HG02870 (cell line): Measurements from ENCODE around the gene MED27.
"Not testable (repeated sequence)": the region's sequence is repeated elsewhere in the genome, so short reads cannot be mapped to it uniquely, and the experiment has no call there.

Experiments used
- ATAC-seq: cut with Tn5 transposase; IDR thresholded peaks from one replicate; pipeline ENCODE4 v1.9.1; 2021; ENCODE audit warnings: mild to moderate bottlenecking, moderate library complexity; ENCODE audit not compliant: unreplicated experiment

MED27 gene

DNA sequence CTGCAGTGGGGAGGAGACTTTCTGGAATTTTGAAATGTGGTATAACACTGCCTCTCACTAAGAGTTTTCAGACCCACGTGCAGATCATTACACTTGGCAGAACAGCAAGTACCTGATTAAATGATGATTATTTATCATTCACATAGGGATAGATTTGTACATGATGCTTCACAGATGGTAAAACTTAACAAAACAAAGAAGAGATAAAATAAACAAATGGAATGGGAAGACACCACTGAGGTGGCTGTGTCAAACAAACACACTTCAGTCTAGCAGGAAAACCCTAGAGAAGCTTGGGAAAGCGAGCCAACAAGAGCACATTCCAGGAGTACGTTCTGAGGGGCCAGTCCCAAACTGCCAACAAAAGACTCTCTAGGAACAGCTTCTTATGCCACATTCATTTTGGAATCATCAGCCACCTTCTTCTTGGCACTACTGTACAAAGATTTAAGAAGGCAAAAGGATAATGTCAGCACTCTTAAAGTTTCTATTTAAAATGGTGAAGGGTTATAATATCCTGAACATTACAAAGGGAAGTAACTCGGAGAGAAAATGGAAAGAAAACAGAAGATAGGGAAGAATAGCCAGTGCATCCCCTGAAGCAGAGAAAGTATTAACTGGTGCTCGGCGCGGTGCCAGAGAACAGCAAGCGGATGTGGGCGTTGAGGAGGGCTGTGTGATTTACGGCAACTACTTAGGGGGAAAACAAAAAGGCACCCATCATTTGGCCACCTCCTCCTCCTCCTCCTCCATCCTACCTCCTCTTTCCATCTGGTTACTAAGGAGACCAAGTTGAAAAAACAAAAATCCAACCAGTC, 1.6 kb downstream of the MED27 start:
- ATAC-seq = no peak

- ATAC-seq = no peak
Measured at GRCh38 chr9:132075853-132076252, 3.8 kb downstream of the MED27 start.

- no peak for ATAC-seq
Measured at GRCh38 chr9:132074736-132075135, 4.9 kb downstream of the MED27 start.

- ATAC-seq = no peak
Measured at GRCh38 chr9:132071847-132072507, 7.7 kb downstream of the MED27 start.

- ATAC-seq = no peak
Measured at GRCh38 chr9:132069046-132069898, 10.4 kb downstream of the MED27 start.

GRCh38 chr9:132068605-132069004, 11.1 kb downstream of the MED27 start:
- ATAC-seq = no peak

- no peak for ATAC-seq
Measured at GRCh38 chr9:132066511-132066910, 13.2 kb downstream of the MED27 start.

DNA sequence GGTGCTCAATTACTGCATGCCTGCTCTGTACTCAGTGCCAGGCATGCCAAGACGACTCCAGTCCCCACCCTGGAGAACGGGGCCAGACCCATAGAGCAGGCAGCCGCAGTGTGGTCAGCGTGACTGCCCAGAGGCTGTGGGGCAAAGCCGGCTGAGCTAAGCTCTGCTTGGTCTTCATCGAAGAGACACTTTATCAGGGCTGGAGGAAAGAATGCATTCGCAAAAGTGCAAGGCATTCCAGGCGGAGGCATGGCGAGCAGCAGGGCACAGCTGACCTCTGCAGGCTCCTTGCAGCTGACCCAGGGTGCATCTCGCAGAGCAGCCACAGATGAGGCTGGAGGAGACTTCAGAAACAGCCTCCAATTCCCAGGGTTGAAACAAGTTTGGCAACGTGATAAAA, 13.6 kb downstream of the MED27 start:
- ATAC-seq = no peak

DNA sequence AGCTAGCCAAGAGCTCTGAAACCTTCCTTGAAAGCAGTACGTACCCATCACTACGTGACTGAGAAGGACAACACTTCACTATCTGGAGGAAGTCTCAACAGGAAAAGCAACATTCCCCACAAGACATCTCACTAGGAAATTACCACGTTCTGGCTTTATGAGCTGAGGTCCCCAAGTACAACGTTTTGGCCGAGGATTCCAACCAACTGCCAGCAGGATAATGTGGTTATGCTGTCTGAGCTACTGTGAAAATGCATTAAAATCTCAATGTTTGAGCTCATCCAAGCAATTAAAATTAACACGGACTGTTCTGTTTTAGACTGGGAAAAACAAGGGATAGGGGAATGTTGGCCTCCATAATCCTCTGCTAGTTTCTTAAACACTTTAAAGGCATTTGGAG, 16.4 kb downstream of the MED27 start:
- ATAC-seq = no peak

- no peak for ATAC-seq
Measured at GRCh38 chr9:132062806-132063205, 16.9 kb downstream of the MED27 start.

DNA sequence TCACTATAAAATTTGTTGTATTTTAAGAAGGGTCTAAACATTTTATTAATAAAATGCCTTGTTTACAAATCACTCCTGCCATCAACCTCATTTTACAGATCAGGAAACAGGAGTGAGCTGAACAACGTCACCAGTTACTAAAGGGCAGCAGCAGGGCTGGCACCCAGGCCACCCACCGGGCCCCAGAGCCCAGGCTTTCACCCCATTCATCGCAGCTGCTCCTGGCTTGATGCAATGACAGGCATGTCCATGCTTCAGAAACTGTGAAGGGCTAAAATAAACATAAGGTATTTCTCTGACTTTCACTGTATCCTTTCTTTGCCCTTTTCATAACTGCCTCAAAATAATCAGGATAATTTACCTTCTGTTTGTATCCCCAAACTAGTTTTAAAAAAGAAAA, 18.1 kb downstream of the MED27 start:
- ATAC-seq = no peak

GRCh38 chr9:132059361-132059760, 20.3 kb downstream of the MED27 start:
- no peak for ATAC-seq

DNA sequence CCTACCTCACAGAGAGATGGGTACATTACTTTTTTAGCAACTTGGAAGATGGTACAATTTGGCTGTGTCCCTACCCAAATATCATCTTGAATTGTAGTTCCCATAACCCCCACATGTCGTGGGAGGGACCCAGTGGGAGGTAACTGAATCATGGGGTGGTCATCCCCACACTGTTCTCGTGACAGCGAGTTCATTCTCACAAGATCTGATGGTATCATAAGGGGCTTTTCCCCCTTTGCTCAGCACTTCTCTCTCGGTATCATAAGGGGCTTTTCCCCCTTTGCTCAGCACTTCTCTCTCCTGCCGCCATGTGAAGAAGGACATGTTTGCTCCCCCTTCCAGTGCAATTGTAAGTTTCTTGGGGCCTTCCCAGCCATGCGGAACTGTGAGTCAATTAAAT, 21.4 kb downstream of the MED27 start:
- ATAC-seq = not testable (repeated sequence)

DNA sequence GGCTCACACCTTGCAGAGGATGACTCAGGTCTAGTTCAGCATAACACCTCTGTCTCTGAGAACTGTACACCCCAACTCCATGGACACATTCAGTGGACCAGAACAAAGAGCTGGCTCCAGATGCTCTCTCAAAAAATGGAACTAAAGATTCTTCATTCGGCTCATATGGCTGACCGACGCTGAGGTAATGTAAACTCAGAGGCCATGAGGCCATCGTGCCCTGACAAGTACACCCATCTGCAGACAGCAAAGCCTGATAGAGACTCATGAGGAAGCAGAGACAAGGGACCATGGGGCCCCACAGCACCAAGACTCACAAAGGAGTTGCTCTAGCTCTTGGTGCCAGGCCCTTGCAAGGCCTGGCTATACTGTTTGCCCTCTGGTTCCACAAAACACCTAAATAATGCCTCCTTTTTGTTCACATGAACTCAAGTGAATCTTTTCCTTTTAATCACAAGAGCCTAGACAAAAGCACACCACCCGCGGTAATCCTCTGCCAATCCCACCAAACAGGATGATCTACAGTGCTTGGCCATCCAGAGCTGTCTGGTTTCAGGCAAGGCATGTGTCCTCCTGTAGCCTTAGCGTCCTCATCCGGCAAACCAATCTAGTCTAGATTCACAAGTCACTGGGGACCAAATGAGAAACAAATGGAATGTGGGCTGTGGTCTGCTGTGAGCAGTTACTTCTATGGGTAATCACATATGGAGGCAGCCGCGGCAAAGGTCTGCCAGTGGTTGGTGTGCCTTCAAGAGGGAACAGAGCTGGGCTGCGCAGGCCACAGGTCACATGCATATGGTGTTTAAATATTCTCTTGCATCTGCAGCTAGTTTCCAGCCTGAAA, 22.7 kb downstream of the MED27 start:
- ATAC-seq = no peak

- ATAC-seq = no peak
Measured at GRCh38 chr9:132055756-132056155, 23.9 kb downstream of the MED27 start.

- no peak for ATAC-seq
Measured at GRCh38 chr9:132054024-132054423, 25.6 kb downstream of the MED27 start.

- ATAC-seq = no peak
Measured at GRCh38 chr9:132049900-132050299, 29.8 kb downstream of the MED27 start.

DNA sequence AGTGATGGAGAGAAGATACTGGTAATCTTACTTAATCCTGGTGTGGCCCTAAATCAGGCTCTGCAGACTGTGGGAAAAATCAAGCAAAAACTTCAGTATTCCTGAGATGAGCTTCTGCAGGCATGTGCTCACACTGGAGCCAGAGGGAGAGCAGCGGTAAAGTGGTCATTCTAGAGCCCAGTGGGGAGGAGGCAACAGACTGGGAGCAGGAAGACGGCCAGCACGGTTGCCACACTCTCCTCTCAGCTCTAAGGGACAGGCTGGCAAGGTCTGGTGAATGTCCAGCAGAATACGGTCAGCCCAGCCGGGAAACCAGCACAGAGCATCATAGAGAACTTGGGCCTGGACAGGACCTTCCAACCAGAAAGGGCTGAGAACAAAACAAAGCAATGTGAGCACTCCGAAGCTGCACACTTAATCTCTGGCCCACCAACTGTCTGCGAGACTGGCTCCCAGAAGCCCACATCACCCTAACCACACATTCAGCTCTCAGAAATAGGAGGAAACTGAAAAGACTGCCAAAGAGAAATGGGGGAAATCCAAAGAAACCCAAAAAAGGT, 30.3 kb downstream of the MED27 start:
- no peak for ATAC-seq

- ATAC-seq = no peak
Measured at GRCh38 chr9:132048201-132048600, 31.5 kb downstream of the MED27 start.

- no peak for ATAC-seq
Measured at GRCh38 chr9:132046456-132046855, 33.2 kb downstream of the MED27 start.
